HEK293 (cell line): ENCODE measurements around the gene PPP1R3G.
"Not testable (repeated sequence)": the region's sequence is repeated elsewhere in the genome, so short reads cannot be mapped to it uniquely, and the experiment has no call there.

Source experiments
- CTCF ChIP-seq: fragments of 450-650 bp; formaldehyde crosslinking; IDR thresholded peaks from 2 replicates; pipeline ENCODE4 v1.5.1; 2016; ENCODE audit warnings: missing biosample characterization, missing genetic modification characterization
- IKZF3 ChIP-seq: fragments of 450-650 bp; IDR thresholded peaks from 2 replicates; pipeline ENCODE4 v1.5.0; 2018; ENCODE audit warnings: missing biosample characterization, mild to moderate bottlenecking, missing genetic modification characterization, moderate library complexity
- REST ChIP-seq: fragments of 450-650 bp; formaldehyde crosslinking; IDR thresholded peaks from 2 replicates; pipeline ENCODE4 v1.5.1; 2016; ENCODE audit warnings: missing biosample characterization, missing genetic modification characterization
- ZNF292 ChIP-seq: fragments of 450-650 bp; formaldehyde crosslinking; IDR thresholded peaks from 2 replicates; pipeline ENCODE4 v1.5.1; 2016; ENCODE audit warnings: low read depth, missing biosample characterization, missing genetic modification characterization, borderline replicate concordance
- ZNF335 ChIP-seq: fragments of 450-650 bp; formaldehyde crosslinking; conservative IDR thresholded peaks from 2 replicates; pipeline ENCODE4 v1.5.1; 2016; ENCODE audit warnings: missing biosample characterization, missing genetic modification characterization

GRCh38 chr6:5120543-5120942, 35.4 kb downstream of the PPP1R3G start:
- TF ChIP-seq CTCF (tag by site-specific recombination); REST; ZNF335 (tag by site-specific recombination); ZNF292 (tag by site-specific recombination); IKZF3 (tag by site-specific recombination): not testable (repeated sequence)
